C4-2B (cell line): ENCODE measurements around the gene AP2A2.
"Not testable (repeated sequence)": the region's sequence is repeated elsewhere in the genome, so short reads cannot be mapped to it uniquely, and the experiment has no call there.

ENCODE experiments used
- H3K27ac ChIP-seq: fragments of 450-650 bp; 2 replicates; pipeline ENCODE4 v1.5.1; 2017
- ZFX ChIP-seq: fragments of 450-650 bp; IDR thresholded peaks from 2 replicates; pipeline ENCODE4 v1.6.1; 2017
- TF ChIP-seq, protein P1 (sequence below): fragments of 450-650 bp; conservative IDR thresholded peaks from 2 replicates; pipeline ENCODE4 v1.5.1; 2017; ENCODE audit warnings: mild to moderate bottlenecking

Gene AP2A2

DNA sequence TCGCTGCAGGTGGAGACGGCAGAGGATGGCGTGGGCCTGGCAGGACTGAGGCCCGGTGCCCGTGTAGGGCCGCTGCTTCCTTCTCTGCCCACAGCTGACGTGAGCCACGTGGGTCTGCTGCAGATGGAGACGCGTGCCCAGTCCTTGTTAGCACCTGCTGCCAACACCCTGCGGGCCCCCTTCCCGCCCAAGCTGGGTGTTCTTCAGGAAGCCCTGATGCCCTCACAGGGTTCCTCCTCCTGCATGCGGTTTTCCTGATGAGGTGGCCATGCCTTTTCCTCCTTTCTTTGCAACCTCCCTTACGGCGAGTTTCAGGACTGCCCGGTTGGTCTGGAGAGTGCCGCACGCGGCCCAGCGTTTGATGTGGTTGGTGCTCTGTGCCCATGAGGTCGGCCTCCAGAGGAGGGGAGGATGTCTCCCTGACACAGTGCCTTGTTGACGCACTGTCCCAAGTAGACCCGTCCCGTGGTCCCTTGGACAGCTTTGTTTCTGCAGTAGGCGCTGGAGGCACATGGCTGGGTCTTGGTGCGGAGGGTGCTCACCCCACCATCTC lies 44.7 kb downstream of the AP2A2 start:
- TF ChIP-seq ZFX: no peak
- TF ChIP-seq, protein P1, sequence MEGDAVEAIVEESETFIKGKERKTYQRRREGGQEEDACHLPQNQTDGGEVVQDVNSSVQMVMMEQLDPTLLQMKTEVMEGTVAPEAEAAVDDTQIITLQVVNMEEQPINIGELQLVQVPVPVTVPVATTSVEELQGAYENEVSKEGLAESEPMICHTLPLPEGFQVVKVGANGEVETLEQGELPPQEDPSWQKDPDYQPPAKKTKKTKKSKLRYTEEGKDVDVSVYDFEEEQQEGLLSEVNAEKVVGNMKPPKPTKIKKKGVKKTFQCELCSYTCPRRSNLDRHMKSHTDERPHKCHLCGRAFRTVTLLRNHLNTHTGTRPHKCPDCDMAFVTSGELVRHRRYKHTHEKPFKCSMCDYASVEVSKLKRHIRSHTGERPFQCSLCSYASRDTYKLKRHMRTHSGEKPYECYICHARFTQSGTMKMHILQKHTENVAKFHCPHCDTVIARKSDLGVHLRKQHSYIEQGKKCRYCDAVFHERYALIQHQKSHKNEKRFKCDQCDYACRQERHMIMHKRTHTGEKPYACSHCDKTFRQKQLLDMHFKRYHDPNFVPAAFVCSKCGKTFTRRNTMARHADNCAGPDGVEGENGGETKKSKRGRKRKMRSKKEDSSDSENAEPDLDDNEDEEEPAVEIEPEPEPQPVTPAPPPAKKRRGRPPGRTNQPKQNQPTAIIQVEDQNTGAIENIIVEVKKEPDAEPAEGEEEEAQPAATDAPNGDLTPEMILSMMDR: no peak
- no peak overlapping the region for H3K27ac ChIP-seq

DNA sequence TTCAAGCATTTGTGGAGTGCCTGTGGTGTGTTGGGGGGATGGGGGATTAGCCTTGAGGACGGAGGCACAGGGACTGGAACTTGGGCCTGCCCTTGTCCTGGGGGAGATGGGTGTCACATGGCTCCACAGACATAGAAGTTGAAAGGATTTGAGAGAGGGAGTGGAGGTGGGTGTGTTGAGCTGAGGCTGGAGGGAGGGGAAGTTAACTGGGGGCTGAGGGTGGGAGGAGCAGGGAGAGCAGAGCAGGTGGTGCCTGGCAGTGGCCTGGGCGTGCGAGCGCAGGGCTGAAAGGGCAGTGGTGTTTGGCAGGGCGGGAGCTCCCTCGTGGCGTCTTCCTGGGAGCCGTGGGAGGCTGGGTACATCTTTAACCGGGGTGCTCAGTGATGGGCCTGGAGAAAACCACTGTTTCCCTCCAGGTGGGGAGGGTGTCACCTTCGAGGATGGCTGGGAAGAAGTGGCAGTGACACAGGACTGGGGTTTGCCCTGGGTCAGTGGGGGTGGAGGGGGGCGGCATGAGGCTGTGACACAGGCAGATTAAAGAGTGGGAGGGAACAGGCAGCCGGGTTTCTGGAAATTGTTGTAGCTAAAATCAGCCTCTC lies 45.5 kb downstream of the AP2A2 start:
- no peak overlapping the region for H3K27ac ChIP-seq
- TF ChIP-seq, protein P1: no peak
- TF ChIP-seq ZFX: no peak

DNA sequence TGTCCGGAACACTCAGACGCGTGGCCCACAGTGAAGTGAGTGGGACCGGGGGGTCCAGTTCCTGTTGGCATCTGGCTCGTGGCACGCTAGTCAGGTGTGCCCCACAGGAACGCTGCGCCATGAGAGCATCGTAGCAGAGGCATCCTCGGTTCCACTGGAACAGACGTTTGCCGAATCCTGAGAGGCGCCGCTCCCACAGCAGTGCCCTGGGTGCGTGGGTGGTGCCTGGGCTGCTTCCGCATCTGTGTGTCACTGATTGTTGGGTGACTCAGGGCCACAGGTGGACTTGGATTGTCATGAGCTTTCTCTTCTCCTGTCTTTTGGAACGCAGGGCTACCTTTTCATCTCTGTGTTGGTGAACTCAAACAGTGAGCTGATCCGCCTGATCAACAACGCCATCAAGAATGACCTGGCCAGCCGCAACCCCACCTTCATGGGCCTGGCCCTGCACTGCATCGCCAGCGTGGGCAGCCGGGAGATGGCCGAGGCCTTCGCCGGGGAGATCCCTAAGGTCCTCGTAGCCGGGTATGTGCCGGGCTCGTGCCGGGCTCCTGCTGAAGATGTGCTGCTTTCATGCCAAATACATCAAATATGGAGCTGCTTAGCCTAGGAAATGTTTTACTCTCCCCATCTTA lies 46.2 kb downstream of the AP2A2 start:
- TF ChIP-seq, protein P1: no peak
- no peak for TF ChIP-seq ZFX
- no peak overlapping the region for H3K27ac ChIP-seq

DNA sequence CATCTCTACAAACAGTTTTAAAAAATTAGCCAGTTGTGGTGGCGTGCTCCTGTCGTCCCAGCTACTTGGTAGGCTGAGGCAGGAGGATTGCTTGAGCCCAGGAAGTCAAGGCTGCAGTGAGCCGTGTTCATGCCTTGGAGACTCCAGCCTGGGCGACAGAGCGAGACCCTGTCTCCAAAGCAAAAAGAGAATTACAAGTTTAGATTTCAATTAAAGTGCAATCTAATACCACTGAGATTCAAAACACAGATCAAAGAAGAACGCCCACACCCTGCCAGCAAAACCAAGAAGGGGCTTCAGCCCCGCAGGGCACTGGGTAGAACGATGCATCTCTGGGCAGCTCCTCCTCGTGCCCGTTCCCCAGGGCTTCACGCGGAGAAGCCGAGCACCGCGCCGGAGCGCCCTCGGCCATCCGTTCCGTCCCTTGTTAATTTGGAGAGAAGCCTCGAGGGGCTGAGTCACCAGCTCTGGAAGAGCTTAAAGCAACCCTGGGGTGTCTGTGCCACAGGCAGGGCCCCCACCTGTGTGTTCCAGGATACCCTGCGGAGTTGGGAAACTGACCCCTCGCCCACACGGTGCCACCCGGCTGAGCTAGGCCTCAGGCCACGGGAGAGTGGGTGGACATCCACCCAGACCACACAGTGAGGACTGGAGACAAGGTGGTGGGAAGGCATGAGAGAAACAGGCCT lies 47.0 kb downstream of the AP2A2 start:
- TF ChIP-seq ZFX: no peak
- TF ChIP-seq, protein P1: no peak
- H3K27ac ChIP-seq: no peak overlapping the region

DNA sequence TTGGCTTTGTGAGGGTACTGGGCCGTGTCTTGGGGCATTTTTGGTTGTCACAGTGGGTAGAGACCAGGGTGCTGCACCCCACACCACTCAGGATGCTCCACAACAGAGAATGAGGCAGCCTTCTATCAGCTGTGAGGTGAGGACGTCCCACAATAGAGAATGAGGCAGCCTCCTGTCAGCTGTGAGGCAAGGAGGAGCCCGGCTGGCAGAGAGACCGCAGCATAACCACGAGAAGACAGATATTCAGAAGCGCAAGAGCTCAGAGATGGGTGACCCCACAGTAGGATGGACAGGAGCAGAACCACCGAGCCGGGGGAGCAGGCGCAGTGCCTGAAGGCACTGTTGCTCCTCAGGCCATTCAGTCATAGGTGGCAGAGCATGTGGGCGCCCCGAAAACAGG lies 47.6 kb downstream of the AP2A2 start:
- H3K27ac ChIP-seq: no peak overlapping the region
- TF ChIP-seq, protein P1: no peak
- TF ChIP-seq ZFX: no peak

DNA sequence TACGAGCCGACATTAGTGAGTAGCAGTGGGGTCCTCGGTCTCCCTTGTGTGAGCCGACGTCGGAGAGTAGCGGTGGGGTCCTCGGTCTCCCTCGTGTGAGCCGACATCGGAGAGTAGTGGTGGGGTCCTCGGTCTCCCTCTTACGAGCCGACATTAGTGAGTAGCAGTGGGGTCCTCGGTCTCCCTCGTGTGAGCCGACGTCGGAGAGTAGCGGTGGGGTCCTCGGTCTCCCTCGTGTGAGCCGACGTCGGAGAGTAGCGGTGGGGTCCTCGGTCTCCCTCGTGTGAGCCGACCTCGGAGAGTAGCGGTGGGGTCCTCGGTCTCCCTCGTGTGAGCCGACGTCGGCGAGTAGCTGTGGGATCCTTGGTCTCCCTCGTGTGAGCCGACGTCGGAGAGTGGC lies 49.7 kb downstream of the AP2A2 start:
- not testable (repeated sequence) for H3K27ac ChIP-seq

DNA sequence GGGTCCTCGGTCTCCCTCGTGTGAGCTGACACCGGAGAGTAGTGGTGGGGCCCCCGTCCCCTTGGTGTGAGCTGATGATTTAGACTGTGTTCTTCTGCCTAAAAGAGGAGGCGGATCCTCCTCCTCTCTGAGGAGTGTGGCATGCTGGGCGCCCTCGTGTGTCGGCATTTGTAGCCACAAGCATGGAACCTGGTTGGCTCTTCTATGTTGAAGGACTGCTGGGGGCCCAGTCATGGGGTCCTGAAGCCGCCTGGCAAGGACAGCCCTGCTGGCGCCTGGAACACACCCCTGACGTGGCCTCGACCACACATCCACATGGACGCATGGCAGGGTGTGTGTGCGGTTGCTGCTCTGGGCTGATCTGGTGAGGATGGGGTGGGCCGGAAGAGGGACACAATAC lies 50.2 kb downstream of the AP2A2 start:
- H3K27ac ChIP-seq: no peak overlapping the region
- no peak for TF ChIP-seq ZFX
- TF ChIP-seq, protein P1: no peak
